Liver (tissue), 3 donors: ENCODE measurements around the gene NUCB2.

Experiments used
- FOXA2 ChIP-seq: IDR thresholded peaks from 2 replicates; pipeline ENCODE4 v1.6.1; 2016; ENCODE audit warnings: antibody characterized with exemption
- GABPA ChIP-seq, 2 donors: IDR thresholded peaks in 1 of 2; conservative IDR thresholded peaks in 1 of 2; 2 replicates each; pipeline ENCODE4 v1.6.1; 2016; ENCODE audit warnings: antibody characterized with exemption in 2 of 2, mild to moderate bottlenecking in 1 of 2, moderate library complexity in 1 of 2
- RAD21 ChIP-seq, 2 donors: IDR thresholded peaks; 2 replicates each; pipeline ENCODE4 v1.6.1; 2016; ENCODE audit warnings: antibody characterized with exemption in 2 of 2, mild to moderate bottlenecking in 2 of 2
- REST ChIP-seq: IDR thresholded peaks from 2 replicates; pipeline ENCODE4 v1.6.1; 2016; ENCODE audit warnings: antibody characterized with exemption, mild to moderate bottlenecking
- RXRA ChIP-seq, 2 donors: IDR thresholded peaks; 2 replicates each; pipeline ENCODE4 v1.6.1; 2017 to 2018; ENCODE audit warnings: antibody characterized with exemption in 2 of 2, mild to moderate bottlenecking in 1 of 2
- SP1 ChIP-seq: IDR thresholded peaks from 2 replicates; pipeline ENCODE4 v1.6.1; 2018; ENCODE audit warnings: antibody characterized with exemption, mild to moderate bottlenecking
- TAF1 ChIP-seq: conservative IDR thresholded peaks from 2 replicates; pipeline ENCODE4 v1.6.1; 2016; ENCODE audit warnings: antibody characterized with exemption, mild to moderate bottlenecking
- TF ChIP-seq, protein P1 (sequence below): fragments of 150-350 bp; IDR thresholded peaks from 2 replicates; pipeline ENCODE4 v1.5.1; 2017; ENCODE audit warnings: improper control_type of control experiment, low read depth, low read length; ENCODE audit not compliant: missing input control
- TF ChIP-seq, protein P2 (sequence below): IDR thresholded peaks from 2 replicates; pipeline ENCODE4 v1.6.1; 2016; ENCODE audit warnings: antibody characterized with exemption
- TF ChIP-seq, protein P3 (sequence below): IDR thresholded peaks from 2 replicates; pipeline ENCODE4 v1.6.1; 2016; ENCODE audit warnings: antibody characterized with exemption
- TF ChIP-seq, protein P4 (sequence below): IDR thresholded peaks from 2 replicates; pipeline ENCODE4 v1.6.1; 2016; ENCODE audit warnings: antibody characterized with exemption
- donor health status: healthy.
- donor health status: healthy.

- TF ChIP-seq, protein P1, sequence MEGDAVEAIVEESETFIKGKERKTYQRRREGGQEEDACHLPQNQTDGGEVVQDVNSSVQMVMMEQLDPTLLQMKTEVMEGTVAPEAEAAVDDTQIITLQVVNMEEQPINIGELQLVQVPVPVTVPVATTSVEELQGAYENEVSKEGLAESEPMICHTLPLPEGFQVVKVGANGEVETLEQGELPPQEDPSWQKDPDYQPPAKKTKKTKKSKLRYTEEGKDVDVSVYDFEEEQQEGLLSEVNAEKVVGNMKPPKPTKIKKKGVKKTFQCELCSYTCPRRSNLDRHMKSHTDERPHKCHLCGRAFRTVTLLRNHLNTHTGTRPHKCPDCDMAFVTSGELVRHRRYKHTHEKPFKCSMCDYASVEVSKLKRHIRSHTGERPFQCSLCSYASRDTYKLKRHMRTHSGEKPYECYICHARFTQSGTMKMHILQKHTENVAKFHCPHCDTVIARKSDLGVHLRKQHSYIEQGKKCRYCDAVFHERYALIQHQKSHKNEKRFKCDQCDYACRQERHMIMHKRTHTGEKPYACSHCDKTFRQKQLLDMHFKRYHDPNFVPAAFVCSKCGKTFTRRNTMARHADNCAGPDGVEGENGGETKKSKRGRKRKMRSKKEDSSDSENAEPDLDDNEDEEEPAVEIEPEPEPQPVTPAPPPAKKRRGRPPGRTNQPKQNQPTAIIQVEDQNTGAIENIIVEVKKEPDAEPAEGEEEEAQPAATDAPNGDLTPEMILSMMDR = no peak
- TF ChIP-seq FOXA2 (no peak), SP1 (no peak), TAF1 (no peak), RXRA (IDR thresholded peaks at IDR 0.05) (no peak), REST (no peak), RAD21 (IDR thresholded peaks at IDR 0.05) (no peak), GABPA (IDR thresholded peaks at IDR 0.05 in 1 of 2, conservative IDR thresholded peaks at IDR 0.05 in 1 of 2) (no peak)
- TF ChIP-seq, protein P2, sequence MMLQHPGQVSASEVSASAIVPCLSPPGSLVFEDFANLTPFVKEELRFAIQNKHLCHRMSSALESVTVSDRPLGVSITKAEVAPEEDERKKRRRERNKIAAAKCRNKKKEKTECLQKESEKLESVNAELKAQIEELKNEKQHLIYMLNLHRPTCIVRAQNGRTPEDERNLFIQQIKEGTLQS = no peak
- TF ChIP-seq, protein P3, sequence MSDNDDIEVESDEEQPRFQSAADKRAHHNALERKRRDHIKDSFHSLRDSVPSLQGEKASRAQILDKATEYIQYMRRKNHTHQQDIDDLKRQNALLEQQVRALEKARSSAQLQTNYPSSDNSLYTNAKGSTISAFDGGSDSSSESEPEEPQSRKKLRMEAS = no peak
- TF ChIP-seq, protein P4, sequence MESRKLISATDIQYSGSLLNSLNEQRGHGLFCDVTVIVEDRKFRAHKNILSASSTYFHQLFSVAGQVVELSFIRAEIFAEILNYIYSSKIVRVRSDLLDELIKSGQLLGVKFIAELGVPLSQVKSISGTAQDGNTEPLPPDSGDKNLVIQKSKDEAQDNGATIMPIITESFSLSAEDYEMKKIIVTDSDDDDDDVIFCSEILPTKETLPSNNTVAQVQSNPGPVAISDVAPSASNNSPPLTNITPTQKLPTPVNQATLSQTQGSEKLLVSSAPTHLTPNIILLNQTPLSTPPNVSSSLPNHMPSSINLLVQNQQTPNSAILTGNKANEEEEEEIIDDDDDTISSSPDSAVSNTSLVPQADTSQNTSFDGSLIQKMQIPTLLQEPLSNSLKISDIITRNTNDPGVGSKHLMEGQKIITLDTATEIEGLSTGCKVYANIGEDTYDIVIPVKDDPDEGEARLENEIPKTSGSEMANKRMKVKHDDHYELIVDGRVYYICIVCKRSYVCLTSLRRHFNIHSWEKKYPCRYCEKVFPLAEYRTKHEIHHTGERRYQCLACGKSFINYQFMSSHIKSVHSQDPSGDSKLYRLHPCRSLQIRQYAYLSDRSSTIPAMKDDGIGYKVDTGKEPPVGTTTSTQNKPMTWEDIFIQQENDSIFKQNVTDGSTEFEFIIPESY = no peak
Observed at GRCh38 chr11:17375547-17375946, 99.0 kb downstream of the NUCB2 start.
